ENCODE results near the gene TMTC1.

Gene TMTC1

GRCh38 chr12:29609431-29610215 is 174.1 kb downstream of the TMTC1 start:
- DNase-seq: no peak

- no peak for DNase-seq
These were observed 175.2 kb downstream of the TMTC1 start for GRCh38 chr12:29608581-29608980.

GRCh38 chr12:29599381-29599780 is 184.4 kb downstream of the TMTC1 start:
- DNase-seq: no peak

- no peak for DNase-seq
These were observed 188.5 kb downstream of the TMTC1 start for GRCh38 chr12:29595071-29595755.

GRCh38 chr12:29593001-29593400 is 190.7 kb downstream of the TMTC1 start:
- DNase-seq: no peak

- DNase-seq: no peak
These were observed 192.4 kb downstream of the TMTC1 start for GRCh38 chr12:29591140-29592020.

- no peak for DNase-seq
These were observed 193.9 kb downstream of the TMTC1 start for GRCh38 chr12:29589851-29590250.

- no peak for DNase-seq
These were observed 194.4 kb downstream of the TMTC1 start for GRCh38 chr12:29589286-29589820.

- DNase-seq: no peak
These were observed 201.0 kb downstream of the TMTC1 start for GRCh38 chr12:29582677-29583272.

GRCh38 chr12:29582146-29582545 is 201.6 kb downstream of the TMTC1 start:
- no peak for DNase-seq

GRCh38 chr12:29581631-29582030 is 202.1 kb downstream of the TMTC1 start:
- DNase-seq: no peak

GRCh38 chr12:29580971-29581370 is 202.8 kb downstream of the TMTC1 start:
- no peak for DNase-seq

GRCh38 chr12:29578731-29579130 is 205.0 kb downstream of the TMTC1 start:
- no peak for DNase-seq

- no peak for DNase-seq
These were observed 205.7 kb downstream of the TMTC1 start for GRCh38 chr12:29578070-29578469.

GRCh38 chr12:29574500-29574899 is 209.2 kb downstream of the TMTC1 start:
- DNase-seq: no peak

GRCh38 chr12:29572938-29573337 is 210.8 kb downstream of the TMTC1 start:
- DNase-seq: no peak

- no peak for DNase-seq
These were observed 211.3 kb downstream of the TMTC1 start for GRCh38 chr12:29572464-29572863.

GRCh38 chr12:29569132-29569757 is 214.5 kb downstream of the TMTC1 start:
- DNase-seq: no peak

GRCh38 chr12:29566441-29566840 is 217.3 kb downstream of the TMTC1 start:
- DNase-seq: no peak

GRCh38 chr12:29565727-29566126 is 218.0 kb downstream of the TMTC1 start:
- DNase-seq: no peak

GRCh38 chr12:29564925-29565324 is 218.8 kb downstream of the TMTC1 start:
- DNase-seq: no peak

GRCh38 chr12:29563636-29564035 is 220.1 kb downstream of the TMTC1 start:
- DNase-seq: no peak

Data from NCI-H1092 treated with DMSO at 0.1 percent for 48 hours (cell line).